ENCODE measurements around the gene ADPGK.

The ADPGK gene

GRCh38 chr15:72787526-72787925 is 4.0 kb upstream of the ADPGK start:
- H3K9ac ChIP-seq (ENCODE audit: low read depth, low read length) = no peak overlapping the region
- H3K4me1 ChIP-seq (ENCODE audit: control insufficient read depth, insufficient read depth, low read length) = 0 out of 2 replicates have a peak, but pooled peaks cover 2% of the 10 kb centered on the region
- H3K4me3 ChIP-seq (ENCODE audit: low read depth, low read length) = no peak overlapping the region
- H3K9me3 ChIP-seq (ENCODE audit: control insufficient read depth, insufficient read depth, low read length) = no peaks in the 10 kb centered on the region
- H3K36me3 ChIP-seq (ENCODE audit: control insufficient read depth, insufficient read depth, low read length) = no peaks in the 10 kb centered on the region
- H3K27me3 ChIP-seq (ENCODE audit: control insufficient read depth, insufficient read depth, low read length) = no peaks in the 10 kb centered on the region
- H3K27ac ChIP-seq (ENCODE audit: low read depth, low read length) = no peak overlapping the region

DNA sequence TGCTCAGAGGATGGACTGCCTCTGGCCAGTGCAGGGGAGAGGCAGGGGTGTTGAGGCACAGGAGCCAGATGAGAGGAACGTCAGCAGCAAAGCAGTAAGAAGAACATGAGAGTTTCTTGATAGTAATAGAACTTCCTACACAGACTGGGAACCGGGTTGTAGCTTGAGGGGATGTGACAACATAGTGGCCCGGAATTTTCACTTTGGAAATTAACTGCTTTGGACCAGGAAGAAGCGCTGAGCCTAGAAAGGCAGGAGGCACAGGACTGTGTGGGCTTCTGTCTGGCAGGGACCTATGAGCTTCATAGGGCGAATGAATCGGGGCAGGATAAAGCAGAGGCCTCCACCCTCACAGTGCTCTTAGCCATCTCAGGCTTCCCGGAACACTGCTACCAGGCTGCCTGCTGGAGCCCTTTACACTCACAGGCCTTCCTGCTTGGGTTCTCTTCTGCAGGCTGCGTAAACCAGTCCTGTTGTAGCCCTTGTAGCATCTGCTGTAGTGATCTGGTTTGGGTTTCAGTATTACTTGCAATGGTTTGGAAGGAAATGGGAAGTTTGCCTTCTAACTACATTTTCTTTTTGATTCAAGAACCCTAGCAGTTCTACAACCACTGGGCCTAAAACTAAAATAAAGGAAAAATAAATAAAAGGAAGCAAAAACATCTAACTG is 3.3 kb upstream of the ADPGK start:
- Histone ChIP-seq H3K27ac (ENCODE audit: low read depth, low read length) (no peak overlapping the region), H3K9ac (ENCODE audit: low read depth, low read length) (no peak overlapping the region), H3K4me1 (ENCODE audit: control insufficient read depth, insufficient read depth, low read length) (peaks cover 6% of the 10 kb centered on the region; the same call in 1 of the 2 replicates), H3K4me3 (ENCODE audit: low read depth, low read length) (no peak overlapping the region), H3K27me3 (ENCODE audit: control insufficient read depth, insufficient read depth, low read length) (no peaks in the 10 kb centered on the region), H3K36me3 (ENCODE audit: control insufficient read depth, insufficient read depth, low read length) (no peaks in the 10 kb centered on the region), H3K9me3 (ENCODE audit: control insufficient read depth, insufficient read depth, low read length) (no peaks in the 10 kb centered on the region)

DNA sequence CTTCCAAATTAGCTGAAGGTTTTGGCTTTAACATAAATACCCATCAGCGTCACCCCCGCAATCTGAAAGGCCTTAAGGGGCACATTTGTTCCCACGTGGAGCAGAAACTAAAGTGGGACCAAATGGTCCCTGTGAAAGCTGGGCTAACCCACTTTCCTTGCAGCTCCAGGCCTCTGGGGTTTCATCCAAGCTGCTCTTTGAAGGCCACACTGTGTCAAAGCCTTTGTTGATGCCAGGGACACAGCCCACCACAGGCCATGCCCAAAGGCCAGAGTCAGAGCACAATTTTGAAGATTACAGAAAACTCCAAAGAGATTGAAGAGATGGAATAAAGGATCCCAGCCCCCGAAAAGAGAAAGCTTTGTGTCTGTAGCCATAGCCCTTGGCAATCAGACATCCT is 2.7 kb upstream of the ADPGK start:
- no peak overlapping the region for H3K4me3 ChIP-seq (ENCODE audit: low read depth, low read length)
- H3K9me3 ChIP-seq (ENCODE audit: control insufficient read depth, insufficient read depth, low read length) = no peaks in the 10 kb centered on the region
- H3K36me3 ChIP-seq (ENCODE audit: control insufficient read depth, insufficient read depth, low read length) = no peaks in the 10 kb centered on the region
- H3K4me1 ChIP-seq (ENCODE audit: control insufficient read depth, insufficient read depth, low read length) = peaks cover 12% of the 10 kb centered on the region; the same call in 1 of the 2 replicates
- H3K27me3 ChIP-seq (ENCODE audit: control insufficient read depth, insufficient read depth, low read length) = no peaks in the 10 kb centered on the region
- no peak overlapping the region for H3K9ac ChIP-seq (ENCODE audit: low read depth, low read length)
- H3K27ac ChIP-seq (ENCODE audit: low read depth, low read length) = no peak overlapping the region

- H3K27ac ChIP-seq (ENCODE audit: low read depth, low read length) = no peak overlapping the region
These were observed 2.3 kb upstream of the ADPGK start for GRCh38 chr15:72785841-72786240.

DNA sequence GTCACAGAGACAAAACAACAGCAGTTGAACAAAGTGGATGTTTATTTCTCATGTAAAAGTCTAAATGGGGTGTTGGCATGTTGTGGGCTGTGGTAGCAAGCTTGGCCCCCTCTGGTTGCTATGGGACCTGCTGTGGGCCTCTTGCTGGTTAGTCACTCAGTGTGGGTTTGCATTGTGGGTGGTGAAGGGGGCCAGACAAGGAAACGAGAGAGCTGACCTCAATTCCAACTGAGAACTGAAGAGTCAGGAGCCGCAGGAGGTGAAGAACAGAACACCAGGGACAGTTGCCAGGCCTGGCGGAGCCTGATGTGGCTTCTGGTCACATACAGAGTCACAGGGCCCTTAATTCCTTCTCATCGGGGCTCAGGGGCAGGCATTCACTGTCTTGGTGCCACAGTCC is 1.9 kb upstream of the ADPGK start:
- peaks cover 12% of the 10 kb centered on the region; the same call in 1 of the 2 replicates for H3K4me1 ChIP-seq (ENCODE audit: control insufficient read depth, insufficient read depth, low read length)
- H3K9me3 ChIP-seq (ENCODE audit: control insufficient read depth, insufficient read depth, low read length) = no peaks in the 10 kb centered on the region
- no peak overlapping the region for H3K9ac ChIP-seq (ENCODE audit: low read depth, low read length)
- H3K27ac ChIP-seq (ENCODE audit: low read depth, low read length) = no peak overlapping the region
- no peaks in the 10 kb centered on the region for H3K27me3 ChIP-seq (ENCODE audit: control insufficient read depth, insufficient read depth, low read length)
- H3K4me3 ChIP-seq (ENCODE audit: low read depth, low read length) = no peak overlapping the region
- no peaks in the 10 kb centered on the region for H3K36me3 ChIP-seq (ENCODE audit: control insufficient read depth, insufficient read depth, low read length)

More at GRCh38 chr15:72785841-72786240, 2.3 kb upstream of the ADPGK start:
- H3K36me3 ChIP-seq (ENCODE audit: control insufficient read depth, insufficient read depth, low read length) = no peaks in the 10 kb centered on the region
- peaks cover 12% of the 10 kb centered on the region; the same call in 1 of the 2 replicates for H3K4me1 ChIP-seq (ENCODE audit: control insufficient read depth, insufficient read depth, low read length)
- H3K4me3 ChIP-seq (ENCODE audit: low read depth, low read length) = no peak overlapping the region
- no peaks in the 10 kb centered on the region for H3K27me3 ChIP-seq (ENCODE audit: control insufficient read depth, insufficient read depth, low read length)
- H3K9ac ChIP-seq (ENCODE audit: low read depth, low read length) = no peak overlapping the region
- no peaks in the 10 kb centered on the region for H3K9me3 ChIP-seq (ENCODE audit: control insufficient read depth, insufficient read depth, low read length)

GRCh38 chr15:72784456-72784876 is 908 bp upstream of the ADPGK start:
- Histone ChIP-seq H3K36me3 (ENCODE audit: control insufficient read depth, insufficient read depth, low read length) (no peaks in the 10 kb centered on the region), H3K9me3 (ENCODE audit: control insufficient read depth, insufficient read depth, low read length) (no peaks in the 10 kb centered on the region), H3K9ac (ENCODE audit: low read depth, low read length) (no peak overlapping the region), H3K4me1 (ENCODE audit: control insufficient read depth, insufficient read depth, low read length) (peaks cover 12% of the 10 kb centered on the region; the same call in 1 of the 2 replicates), H3K27me3 (ENCODE audit: control insufficient read depth, insufficient read depth, low read length) (no peaks in the 10 kb centered on the region), H3K4me3 (ENCODE audit: low read depth, low read length) (peak overlapping the region; percentile 91), H3K27ac (ENCODE audit: low read depth, low read length) (peak overlapping the region; percentile 67)

- Histone ChIP-seq H3K36me3 (ENCODE audit: control insufficient read depth, insufficient read depth, low read length) (no peaks in the 10 kb centered on the region), H3K27me3 (ENCODE audit: control insufficient read depth, insufficient read depth, low read length) (no peaks in the 10 kb centered on the region), H3K4me1 (ENCODE audit: control insufficient read depth, insufficient read depth, low read length) (peaks cover 12% of the 10 kb centered on the region; the same call in 1 of the 2 replicates), H3K4me3 (ENCODE audit: low read depth, low read length) (peak overlapping the region; percentile 91), H3K9me3 (ENCODE audit: control insufficient read depth, insufficient read depth, low read length) (no peaks in the 10 kb centered on the region), H3K9ac (ENCODE audit: low read depth, low read length) (peak overlapping the region; percentile 78), H3K27ac (ENCODE audit: low read depth, low read length) (peak overlapping the region; percentile 76)
These were observed 436 bp downstream of the ADPGK start for GRCh38 chr15:72783004-72783639.

DNA sequence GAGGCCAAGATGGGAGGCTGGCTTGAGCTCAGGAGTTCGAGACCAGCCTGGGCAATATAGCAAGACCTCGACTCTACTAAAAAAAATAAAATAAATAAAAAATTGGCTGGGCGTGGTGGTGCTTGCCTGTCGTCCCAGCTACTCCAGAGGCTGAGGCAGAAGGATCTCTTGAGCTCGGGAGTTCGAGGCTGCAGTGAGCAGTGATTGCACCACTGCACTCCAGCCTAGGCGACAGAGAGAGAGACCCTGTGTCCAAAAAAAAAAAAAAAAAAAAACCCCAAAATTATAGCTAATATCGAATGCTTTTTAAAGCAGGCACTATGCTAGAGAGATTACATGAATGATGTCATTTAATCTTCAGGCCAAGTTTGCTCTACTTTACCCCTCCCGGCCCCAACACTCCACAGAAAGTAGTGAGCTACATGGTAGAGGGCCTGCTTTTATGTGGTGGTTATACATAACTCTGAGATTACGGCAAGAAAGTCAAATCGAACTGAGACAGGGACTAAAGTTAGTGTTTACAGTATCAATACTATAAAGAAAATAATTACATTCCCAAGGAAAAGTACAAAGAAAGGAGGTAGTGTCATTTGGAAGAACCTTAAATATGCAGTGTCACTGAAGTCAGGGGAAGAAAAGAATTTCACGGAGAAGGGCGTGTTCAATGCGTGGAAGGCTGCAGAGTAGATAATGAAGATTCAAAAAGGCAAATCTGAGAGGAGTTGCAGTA is 1.1 kb downstream of the ADPGK start:
- H3K36me3 ChIP-seq (ENCODE audit: control insufficient read depth, insufficient read depth, low read length) = no peaks in the 10 kb centered on the region
- H3K4me3 ChIP-seq (ENCODE audit: low read depth, low read length) = peak overlapping the region; percentile 91
- no peak overlapping the region for H3K27ac ChIP-seq (ENCODE audit: low read depth, low read length)
- peak overlapping the region; percentile 78 for H3K9ac ChIP-seq (ENCODE audit: low read depth, low read length)
- no peaks in the 10 kb centered on the region for H3K9me3 ChIP-seq (ENCODE audit: control insufficient read depth, insufficient read depth, low read length)
- H3K4me1 ChIP-seq (ENCODE audit: control insufficient read depth, insufficient read depth, low read length) = peaks cover 12% of the 10 kb centered on the region; the same call in 1 of the 2 replicates
- no peaks in the 10 kb centered on the region for H3K27me3 ChIP-seq (ENCODE audit: control insufficient read depth, insufficient read depth, low read length)

DNA sequence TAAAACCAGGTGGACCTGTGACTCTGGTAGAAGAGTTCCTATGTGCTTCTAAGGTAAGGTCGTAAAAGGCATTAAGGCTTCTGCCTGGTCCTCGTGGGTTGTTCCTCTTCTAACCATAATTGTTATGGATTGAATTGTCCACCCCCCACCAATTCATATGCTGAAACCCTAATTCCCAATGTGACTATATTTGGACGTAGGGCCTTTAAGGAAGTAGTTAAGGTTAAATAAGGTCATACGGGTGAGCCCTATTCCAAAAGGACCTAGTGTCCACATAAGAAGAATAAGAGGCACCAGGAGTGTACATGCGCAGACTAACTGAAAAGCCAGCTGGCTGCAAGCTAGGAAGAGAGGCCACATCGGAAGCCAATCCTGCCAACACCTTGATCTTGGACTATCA is 1.9 kb downstream of the ADPGK start:
- Histone ChIP-seq H3K9ac (ENCODE audit: low read depth, low read length) (no peak overlapping the region), H3K27ac (ENCODE audit: low read depth, low read length) (no peak overlapping the region), H3K9me3 (ENCODE audit: control insufficient read depth, insufficient read depth, low read length) (no peaks in the 10 kb centered on the region), H3K27me3 (ENCODE audit: control insufficient read depth, insufficient read depth, low read length) (no peaks in the 10 kb centered on the region), H3K36me3 (ENCODE audit: control insufficient read depth, insufficient read depth, low read length) (peaks cover 5% of the 10 kb centered on the region; the same call in 1 of the 2 replicates), H3K4me1 (ENCODE audit: control insufficient read depth, insufficient read depth, low read length) (peaks cover 12% of the 10 kb centered on the region; the same call in 1 of the 2 replicates), H3K4me3 (ENCODE audit: low read depth, low read length) (peak overlapping the region; percentile 91)

- Histone ChIP-seq H3K27ac (ENCODE audit: low read depth, low read length) (no peak overlapping the region), H3K4me3 (ENCODE audit: low read depth, low read length) (no peak overlapping the region), H3K36me3 (ENCODE audit: control insufficient read depth, insufficient read depth, low read length) (peaks cover 21% of the 10 kb centered on the region), H3K9ac (ENCODE audit: low read depth, low read length) (no peak overlapping the region), H3K4me1 (ENCODE audit: control insufficient read depth, insufficient read depth, low read length) (peaks cover 12% of the 10 kb centered on the region; the same call in 1 of the 2 replicates), H3K9me3 (ENCODE audit: control insufficient read depth, insufficient read depth, low read length) (no peaks in the 10 kb centered on the region), H3K27me3 (ENCODE audit: control insufficient read depth, insufficient read depth, low read length) (no peaks in the 10 kb centered on the region)
These were observed 4.8 kb downstream of the ADPGK start for GRCh38 chr15:72778796-72779195.

All from HUES48 (cell line).